Mammary epithelial cell (primary cell): ENCODE data around the gene TRAPPC10.

Experiments
- EZH2 ChIP-seq: IDR thresholded peaks from 2 replicates; pipeline ENCODE4 v1.6.1; 2012; ENCODE audit warnings: low read length, inconsistent platforms, borderline replicate concordance
- TF ChIP-seq, protein P1 (sequence below), 2 donors: IDR thresholded peaks in 1 of 2; conservative IDR thresholded peaks in 1 of 2; 2 replicates each; pipeline ENCODE4 v1.5.1; 2011 to 2012; ENCODE audit warnings: inconsistent platforms in 2 of 2, low read length in 2 of 2, mild to moderate bottlenecking in 2 of 2, control low read depth in 1 of 2, low read depth in 1 of 2; ENCODE audit not compliant: insufficient read depth in 1 of 2; ENCODE audit errors: extremely low read depth in 1 of 2

- TF ChIP-seq, protein P1, sequence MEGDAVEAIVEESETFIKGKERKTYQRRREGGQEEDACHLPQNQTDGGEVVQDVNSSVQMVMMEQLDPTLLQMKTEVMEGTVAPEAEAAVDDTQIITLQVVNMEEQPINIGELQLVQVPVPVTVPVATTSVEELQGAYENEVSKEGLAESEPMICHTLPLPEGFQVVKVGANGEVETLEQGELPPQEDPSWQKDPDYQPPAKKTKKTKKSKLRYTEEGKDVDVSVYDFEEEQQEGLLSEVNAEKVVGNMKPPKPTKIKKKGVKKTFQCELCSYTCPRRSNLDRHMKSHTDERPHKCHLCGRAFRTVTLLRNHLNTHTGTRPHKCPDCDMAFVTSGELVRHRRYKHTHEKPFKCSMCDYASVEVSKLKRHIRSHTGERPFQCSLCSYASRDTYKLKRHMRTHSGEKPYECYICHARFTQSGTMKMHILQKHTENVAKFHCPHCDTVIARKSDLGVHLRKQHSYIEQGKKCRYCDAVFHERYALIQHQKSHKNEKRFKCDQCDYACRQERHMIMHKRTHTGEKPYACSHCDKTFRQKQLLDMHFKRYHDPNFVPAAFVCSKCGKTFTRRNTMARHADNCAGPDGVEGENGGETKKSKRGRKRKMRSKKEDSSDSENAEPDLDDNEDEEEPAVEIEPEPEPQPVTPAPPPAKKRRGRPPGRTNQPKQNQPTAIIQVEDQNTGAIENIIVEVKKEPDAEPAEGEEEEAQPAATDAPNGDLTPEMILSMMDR (conservative IDR thresholded peaks at IDR 0.05 in 1 of 2, IDR thresholded peaks at IDR 0.05 in 1 of 2; ENCODE audit: extremely low read depth in 1 of 2, insufficient read depth in 1 of 2, low read depth in 1 of 2, low read length in 2 of 2), result no peak
- TF ChIP-seq EZH2, result no peak
Observed at GRCh38 chr21:43985690-43986251, 26.3 kb upstream of the TRAPPC10 start.
